ENCODE data around the gene TMEM132E.

The TMEM132E gene

DNA sequence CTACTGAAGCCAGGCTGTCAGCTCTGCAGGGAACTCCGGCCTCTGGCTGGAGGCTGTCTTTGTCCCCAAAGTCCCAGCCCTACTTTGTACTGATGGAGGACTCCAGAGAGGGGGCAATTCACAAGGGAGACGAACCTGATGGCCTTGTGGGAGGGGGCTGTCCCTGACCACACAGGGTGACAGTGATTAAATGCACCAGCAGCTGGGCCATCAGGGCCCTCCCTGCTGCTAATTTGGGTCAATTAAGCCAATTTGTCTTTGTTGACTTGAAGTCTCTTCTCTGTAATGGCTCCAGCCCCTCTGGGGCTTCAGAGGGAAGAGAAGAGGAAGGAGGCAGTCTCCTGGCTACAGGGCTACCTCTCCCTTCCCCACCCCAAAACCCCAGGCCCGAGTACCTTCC is 22.0 kb downstream of the TMEM132E start:
- no peak for DNase-seq (ENCODE audit: low spot score)

DNA sequence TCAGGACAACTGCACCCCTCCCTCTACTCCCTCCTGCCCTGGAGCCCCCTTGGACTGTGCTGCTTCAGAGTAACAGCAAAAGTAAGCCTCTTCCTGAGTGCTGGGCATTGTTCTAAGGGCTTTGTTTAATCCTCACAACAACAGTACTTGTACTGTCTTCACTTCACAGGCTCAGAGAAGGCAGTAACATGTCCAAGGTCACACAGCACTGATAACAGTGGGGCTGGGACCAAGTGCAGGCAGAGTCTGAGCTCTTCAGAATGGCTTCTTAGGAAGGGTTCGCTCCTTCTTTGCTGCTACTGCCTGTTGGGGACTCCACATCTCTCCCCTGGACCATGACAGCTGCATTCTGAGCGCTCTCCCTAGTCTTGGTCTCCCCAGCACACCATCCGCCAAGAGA is 24.6 kb downstream of the TMEM132E start:
- no peak for DNase-seq (ENCODE audit: low spot score)

DNA sequence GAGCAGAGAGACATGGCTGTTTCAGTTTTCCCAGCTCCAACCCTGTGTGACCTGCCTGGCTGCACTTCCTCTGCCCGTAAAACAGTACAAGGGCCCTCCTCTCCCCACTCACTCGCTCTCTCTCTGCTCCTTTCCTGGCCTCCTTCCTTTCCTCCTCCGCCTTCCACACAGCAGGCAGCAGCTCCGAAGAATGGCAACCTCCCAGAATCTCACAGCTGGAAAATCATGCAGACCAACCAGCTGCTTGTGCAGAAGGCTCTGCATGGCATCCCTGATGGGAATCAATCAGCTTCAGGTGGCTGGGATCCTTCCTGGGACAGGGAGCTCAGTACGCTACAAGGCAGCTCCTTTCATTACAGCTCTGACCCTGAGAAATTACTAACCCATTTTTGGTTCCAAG is 27.4 kb downstream of the TMEM132E start:
- no peak for DNase-seq (ENCODE audit: low spot score)

DNA sequence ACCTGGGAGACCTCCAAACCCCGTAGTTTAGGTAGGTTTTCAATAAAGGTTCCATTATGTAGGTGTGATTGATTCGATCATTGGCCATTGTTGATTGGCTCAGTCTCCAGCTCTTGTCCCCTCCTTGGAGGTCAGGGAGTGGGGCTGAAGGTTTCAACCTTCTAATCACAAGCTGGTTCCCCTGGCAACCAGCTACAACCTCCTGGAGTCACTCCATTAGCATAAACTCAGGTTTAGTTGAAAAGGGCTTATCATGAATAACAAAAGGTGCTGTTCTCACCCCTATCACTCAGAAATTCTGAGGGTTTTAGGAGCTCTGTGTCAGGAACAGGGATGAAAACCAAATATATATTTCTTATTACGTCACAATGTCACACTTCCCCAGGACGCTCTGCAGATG is 28.5 kb downstream of the TMEM132E start:
- no peak for DNase-seq (ENCODE audit: low spot score)

DNA sequence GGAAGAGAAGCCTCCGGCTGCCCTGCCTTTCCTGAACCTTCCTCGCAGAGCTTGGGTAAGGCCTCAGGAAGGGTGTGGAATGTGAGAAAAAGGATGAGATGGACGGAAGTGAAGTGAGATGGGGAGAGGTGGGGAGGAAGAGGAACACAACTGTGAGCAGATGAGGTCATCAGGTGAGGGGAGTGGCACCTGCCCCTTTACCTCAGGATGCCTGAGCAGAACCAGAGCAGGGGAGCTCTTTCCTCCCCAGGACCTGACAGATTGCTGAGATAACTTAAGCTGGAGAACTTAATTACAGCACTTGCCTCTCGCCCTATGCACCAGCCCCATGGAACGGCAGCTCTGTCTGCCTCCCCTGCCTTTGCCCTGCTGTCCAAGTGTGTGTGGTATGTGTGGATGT is 29.8 kb downstream of the TMEM132E start:
- DNase-seq (ENCODE audit: low spot score), result no peak

DNA sequence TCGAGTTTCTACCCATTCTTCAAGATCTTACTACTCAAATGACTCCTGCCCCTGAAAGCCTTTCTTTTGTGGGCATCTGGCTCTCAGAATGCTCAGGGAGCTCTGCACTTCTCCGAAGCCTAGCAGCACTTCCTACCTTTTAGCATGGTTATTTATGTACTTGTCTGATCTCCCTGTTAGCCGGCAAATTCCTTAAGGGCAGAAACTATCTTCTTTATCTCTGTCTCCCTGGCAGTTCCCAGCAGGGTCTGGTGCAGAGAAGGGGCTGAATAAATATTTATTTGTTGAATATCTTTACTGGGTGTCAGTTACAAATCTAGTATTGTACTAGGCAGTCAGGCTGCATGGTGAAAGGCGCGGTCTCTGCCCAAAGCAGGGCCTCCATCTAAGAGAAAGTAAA is 30.7 kb downstream of the TMEM132E start:
- DNase-seq (ENCODE audit: low spot score), result no peak

DNA sequence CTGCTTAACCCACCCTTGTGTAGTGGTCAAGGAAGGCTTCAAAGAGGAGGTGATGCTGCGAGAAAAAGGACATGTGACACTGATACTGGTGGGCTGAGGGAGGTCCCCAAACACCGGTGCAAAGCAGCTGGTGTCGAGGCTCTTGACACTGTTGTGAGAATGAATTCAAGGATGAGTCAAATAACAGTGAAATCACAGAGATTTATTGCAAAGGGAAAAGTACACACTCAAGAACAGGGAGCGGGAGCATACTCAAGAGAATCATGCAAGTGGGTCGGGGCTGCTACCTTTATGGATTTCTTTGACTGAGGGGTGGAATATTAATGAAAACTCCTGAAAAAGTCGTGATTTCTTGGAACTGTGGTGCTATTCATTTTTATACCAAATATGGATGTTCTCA is 31.1 kb downstream of the TMEM132E start:
- DNase-seq (ENCODE audit: low spot score), result no peak

DNA sequence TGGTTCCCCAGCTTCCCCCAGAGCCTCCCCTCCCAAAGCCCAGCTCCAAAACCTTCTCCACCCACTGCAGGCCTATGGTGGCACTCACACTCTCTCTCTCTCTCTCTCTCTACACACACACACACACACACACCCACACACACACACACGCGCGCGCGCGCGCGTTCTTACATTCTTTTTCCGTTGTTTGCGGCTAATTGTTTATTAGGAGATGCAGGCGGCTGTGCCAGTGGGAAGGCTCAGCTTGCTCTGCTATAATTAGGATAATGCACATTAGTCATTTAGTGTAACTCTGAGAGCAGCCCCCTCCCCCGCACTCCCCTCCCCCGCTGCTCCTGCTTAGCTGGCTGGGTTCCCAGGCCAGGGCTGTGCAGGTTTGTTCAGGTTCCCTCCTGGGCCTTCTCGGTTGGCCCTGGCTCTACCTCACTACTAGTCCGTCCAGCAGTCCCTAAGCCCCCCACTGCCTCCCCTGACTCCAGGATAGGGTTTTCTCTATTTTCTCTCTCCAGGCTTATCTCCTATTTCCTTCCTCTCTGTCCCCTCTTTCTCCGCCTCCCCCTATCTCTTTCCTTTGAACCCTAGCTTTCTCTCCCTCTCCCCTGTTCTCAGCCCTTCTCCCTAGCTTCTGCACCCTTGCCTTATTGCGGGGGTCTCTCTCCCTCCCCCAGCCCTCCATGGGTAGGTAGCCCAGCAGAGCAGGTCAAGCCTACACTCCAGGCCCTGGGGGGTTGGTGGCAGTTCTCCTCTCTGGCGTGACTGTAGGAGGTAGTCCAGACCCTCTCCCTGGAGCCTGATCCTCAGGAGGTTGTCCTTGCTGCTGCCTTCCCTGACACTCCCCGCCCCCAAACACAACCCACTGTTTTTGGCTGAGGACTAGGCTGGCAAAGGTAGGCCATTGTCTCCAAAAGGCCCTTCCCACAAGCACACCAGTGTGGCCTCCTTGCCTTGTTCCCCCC is 34.0 kb downstream of the TMEM132E start:
- no peak for DNase-seq (ENCODE audit: low spot score)

DNA sequence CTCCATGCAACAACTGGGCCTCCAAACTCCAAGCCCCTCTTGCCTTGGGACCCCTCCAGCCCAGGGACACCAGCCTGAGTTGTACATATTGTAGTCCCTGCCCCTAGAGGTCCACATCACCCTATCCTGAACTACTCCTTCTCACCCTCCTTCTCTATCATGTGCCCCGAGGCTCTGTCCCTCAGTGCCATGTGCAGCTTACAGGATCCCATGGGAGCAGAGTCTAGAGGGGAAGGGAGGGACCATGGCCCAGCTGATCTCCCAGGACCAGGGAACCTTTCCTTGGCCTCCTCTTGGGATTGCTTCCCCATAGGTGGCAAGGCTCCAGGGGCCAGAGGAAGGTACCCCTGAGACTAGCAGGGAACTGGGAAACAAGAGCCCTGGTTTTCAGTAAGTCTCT is 35.3 kb downstream of the TMEM132E start:
- DNase-seq (ENCODE audit: low spot score), result no peak

DNA sequence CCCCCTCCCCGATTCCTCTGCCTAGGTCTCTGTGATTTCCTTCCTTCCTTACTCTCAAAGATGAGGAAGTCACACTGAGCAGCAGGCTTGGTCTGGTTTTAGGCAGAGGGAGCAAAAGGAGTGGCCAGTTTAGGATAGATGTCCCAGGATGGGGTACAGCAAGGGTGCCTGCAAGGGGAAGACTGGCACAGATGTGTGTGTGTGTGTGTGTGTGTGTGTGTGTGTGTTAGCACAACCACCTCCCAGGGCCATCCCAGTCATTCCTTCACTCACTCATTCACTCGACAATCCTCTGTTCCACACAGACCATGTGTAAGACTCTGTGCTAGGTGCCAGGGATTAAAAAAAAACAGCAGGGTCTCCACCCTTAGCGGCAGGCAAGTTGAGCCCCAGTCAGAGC is 35.9 kb downstream of the TMEM132E start:
- no peak for DNase-seq (ENCODE audit: low spot score)

DNA sequence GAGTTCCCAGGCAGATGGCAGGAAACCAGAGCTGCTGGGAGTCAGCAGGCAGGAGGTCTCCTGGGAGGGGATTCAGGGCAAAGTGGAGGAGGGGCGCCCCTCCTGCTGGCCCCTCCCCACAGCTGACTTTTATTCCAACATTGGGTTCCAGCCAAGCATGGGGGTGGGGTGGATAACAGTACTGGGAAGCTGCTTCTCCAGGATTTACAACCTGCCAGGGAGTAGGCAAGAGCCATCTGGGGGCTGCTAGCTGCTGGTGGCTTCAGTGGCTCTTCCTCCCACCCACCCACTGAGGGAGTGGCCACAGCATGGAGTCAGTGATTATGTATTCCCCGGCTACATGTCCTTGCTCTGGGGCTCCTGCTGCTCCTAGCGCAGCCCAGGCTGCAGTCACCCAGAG is 36.8 kb downstream of the TMEM132E start:
- no peak for DNase-seq (ENCODE audit: low spot score)

DNA sequence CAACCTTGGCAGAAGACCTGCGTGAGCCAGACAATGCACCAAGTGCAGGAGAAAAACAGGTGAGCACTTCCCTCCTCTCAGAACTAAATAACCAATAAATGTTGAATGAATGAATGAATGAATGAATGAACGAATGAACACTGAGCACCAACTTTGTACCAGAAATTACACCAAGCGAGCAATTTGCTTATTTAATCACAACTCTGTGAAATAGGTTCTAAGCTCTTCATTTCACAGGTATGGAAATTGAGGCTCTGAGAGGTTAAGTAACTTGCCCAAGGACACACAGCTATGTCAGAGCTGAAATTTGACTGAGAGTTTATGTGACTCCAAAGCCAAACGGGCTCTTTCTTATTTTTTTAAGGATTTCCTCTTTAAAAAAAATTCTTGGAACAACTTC is 38.0 kb downstream of the TMEM132E start:
- no peak for DNase-seq (ENCODE audit: low spot score)

DNA sequence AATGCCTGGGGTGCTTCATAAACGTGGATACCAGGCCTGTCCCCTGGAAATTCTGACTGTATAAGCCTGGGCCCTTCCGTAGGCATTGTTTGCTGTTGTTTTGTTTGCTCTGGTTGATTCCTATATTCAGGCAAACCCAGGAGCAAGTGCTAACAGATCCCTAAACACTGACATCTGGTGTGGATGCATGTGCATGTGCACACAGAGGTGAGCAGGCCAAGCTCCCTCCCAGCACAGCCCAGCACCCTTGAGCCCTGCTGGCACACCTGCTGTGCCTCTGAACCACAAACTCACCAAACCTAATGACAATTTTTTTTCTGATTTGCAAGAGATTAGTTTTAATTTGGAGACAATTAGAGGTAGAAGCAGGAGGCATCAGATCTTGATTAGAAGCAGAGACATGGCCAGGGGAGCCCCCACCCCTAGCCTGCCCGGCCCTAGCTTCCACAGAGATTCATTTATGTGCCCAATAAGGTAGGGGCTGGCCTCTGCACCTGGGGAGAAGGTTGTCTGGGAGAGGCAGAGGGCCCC is 40.4 kb downstream of the TMEM132E start:
- no peak for DNase-seq (ENCODE audit: low spot score)

DNA sequence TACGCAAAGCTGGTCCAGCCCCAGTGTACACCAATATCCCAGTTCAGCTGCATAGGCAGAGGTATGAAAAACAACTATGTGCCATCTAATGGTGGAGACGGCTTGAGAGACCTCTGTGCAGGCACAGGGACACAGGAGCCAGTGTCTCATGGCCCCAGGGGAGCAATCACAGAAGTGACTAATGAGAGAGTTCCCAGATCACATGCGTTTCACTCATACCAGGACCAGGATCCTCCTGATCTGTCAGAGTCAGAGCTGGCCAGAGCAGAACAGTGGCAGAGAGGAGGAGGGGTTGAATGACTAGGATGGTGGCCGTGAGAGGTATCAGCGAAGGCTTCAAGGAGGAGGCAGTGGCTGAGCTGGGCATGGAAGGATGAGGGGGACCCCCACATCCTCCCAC is 41.1 kb downstream of the TMEM132E start:
- DNase-seq (ENCODE audit: low spot score), result no peak

DNA sequence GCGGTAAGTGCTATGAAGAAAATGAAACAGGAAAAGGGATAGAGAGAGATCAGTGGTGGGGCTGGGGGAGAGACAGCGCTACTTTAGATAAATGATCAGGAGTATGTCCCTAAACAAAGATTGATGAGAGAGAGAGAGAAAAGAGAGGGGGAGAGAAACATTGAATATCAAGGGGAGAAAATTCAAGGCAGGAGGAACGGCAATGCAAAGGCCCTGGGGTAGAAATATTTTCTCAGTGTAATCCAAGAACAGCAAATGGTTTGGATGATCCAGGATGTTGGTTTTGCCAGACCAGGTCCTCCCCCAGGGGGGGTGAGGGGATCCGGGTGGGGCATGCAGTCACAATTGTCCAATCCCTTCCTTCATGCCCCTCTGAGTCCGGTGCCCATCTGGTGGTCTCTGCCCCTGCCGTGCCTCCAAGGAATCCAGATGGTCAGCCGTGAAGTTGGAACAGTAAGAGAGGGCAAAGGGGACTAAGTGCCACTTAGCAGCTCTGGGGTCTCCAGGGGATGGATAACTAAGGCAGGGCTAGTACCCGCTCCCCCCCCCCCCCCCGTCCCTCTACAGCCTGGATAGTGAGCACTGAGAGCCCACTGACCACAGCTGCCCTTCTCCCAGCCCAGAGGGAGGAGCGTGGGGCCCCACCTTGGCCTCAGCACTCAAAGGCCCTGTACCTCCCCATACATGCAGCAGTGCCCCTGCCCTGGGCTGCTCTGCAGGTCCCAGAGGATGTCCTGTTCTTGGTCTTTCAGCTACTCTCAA is 43.7 kb downstream of the TMEM132E start:
- DNase-seq (ENCODE audit: low spot score), result no peak

DNA sequence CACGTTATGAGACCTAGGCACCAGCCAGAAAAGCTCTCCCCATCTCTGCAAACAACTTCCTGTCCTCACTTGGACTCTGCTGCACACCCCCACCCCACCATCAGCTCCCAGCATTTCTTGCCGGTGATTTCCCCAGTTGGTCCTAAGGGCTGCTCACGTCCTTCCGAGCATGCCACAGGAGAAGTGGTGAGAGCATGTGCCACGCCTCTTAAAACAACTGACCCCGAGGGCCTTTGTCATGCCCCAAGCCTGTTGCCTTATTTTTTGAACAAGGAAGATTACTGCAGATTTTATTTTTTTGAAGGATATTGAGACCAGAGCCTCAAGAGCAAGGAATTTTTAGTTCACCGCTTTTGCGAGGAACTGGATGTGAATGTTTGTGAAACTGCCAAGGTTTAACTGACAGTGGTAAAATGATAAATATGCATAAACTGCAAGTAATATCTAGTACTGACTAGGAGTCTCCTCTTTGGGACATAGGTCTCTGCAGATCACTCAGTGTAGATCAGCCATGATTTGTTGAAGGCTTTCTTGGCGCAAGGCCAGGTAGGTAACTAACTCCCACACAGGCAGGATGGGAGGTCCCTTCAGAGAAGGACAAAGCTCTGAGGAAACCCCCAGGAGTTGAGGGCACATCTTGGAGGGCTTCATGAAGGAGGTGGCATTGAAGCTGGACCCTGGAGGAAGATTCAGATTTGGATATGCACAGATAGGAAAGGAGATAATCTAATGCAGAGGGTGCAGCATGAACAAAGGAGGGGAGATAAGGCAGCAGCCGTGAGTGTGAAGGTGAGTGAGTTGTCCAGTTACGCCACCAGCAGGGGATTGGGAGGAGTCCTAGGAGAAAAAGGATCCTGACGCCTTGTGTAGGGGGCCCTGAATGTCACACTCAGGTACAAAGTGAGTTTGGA is 44.7 kb downstream of the TMEM132E start:
- DNase-seq (ENCODE audit: low spot score), result no peak

DNA sequence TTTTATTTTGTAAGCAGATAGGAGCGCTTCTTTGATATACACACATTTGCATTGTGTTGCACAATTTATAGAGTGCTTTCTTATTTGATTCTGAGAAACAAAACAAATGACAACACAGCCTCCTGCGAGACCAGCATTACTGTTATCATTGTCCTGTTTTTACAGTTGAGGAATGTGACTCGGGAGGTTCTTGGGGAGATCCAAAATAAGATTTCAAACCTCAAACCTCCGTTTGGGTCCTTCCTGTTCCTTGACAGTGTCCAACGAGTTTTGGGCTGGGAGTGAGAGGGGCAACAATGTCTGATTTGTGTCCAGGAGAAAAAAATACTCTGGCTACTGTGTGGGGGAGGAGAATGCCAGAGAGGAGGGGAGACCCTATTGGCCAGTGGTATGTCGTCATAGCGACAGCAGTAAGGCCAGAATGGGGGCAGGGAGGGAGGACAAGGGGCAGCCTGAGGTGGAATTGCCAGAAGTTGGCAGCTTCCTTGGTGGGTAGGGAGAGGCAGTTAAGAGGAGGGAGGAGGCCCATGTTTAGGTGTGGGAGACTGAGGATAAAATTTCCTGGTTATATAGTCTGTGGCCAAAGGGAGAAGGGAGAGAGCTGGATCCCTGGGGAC is 45.5 kb downstream of the TMEM132E start:
- no peak for DNase-seq (ENCODE audit: low spot score)

DNA sequence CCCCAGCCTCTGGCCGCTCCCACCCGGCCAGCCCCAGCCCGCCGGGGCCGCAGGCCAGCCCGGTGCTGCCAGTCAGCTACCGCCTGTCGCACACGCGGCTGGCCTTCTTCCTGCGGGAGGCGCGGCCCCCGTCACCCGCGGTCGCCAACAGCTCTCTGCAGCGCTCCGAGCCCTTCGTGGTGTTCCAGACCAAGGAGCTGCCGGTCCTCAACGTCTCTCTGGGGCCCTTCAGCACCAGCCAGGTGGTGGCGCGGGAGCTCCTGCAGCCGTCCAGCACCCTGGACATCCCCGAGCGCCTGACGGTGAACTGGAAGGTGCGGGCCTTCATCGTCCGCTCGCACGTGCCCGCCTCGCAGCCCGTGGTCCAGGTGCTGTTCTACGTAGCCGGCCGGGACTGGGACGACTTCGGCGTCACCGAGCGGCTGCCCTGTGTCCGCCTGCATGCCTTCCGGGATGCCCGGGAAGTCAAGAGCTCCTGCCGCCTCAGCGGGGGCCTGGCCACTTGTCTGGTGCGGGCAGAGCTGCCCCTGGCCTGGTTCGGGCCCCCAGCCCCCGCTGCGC is 46.8 kb downstream of the TMEM132E start:
- peak; percentile 26 for DNase-seq (ENCODE audit: low spot score)

DNA sequence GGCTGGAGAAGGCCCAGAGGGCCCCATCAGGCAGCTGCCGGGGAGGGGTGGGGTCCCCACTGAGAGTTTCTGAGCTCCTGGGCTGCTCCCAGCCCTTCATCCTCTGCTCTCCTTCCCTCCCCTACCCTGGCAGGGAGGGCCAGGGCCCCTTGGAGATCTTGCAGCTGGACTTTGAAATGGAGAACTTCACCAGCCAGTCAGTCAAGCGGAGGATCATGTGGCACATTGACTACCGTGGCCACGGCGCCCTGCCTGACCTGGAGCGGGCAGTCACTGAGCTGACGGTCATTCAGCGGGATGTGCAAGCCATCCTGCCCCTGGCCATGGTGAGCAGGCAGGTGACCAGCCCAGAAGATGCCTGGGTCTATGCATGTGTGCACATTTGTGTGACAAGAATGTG is 49.5 kb downstream of the TMEM132E start:
- DNase-seq (ENCODE audit: low spot score), result no peak

DNA sequence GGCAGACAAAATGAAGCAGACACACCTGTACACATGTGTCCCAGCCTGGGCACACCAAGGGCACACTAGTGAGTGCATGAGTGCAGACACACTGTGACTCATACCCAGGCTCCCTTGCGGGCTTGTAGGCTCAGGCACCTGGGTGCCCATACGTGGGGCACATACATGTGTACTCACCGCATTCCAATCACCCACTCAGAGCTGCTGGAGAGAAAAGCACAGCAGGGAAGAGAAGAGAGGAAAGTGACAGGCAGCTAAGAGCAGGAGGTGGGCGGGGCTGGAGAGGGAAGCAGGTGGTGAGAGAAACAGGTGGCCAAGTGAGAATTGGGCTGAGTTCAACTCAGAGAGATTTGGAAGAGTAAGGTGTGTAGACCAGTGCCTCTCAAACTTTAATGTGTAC is 54.0 kb downstream of the TMEM132E start:
- no peak for DNase-seq (ENCODE audit: low spot score)

DNA sequence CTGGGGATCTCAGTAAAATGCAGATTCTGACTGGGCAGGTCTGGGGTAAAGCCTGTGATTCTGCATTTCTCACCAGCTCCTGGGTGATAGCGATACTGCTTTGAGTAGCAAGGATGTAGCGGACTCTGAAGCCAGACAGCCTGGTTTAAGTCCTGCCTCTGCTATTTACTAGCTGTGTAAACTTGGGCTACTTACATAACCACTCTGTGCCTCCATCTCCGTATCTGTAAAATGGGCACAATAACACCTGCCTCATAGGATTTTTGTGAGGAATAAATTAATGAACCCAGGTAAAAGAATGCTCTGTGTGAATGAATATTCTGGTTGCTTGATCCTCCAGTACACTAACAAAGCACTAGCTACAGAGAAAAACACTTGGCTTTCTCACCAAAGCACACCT is 54.4 kb downstream of the TMEM132E start:
- DNase-seq (ENCODE audit: low spot score), result no peak

Data from AG08396 (cell line).